ENCODE data around the gene DPP4.

DNA sequence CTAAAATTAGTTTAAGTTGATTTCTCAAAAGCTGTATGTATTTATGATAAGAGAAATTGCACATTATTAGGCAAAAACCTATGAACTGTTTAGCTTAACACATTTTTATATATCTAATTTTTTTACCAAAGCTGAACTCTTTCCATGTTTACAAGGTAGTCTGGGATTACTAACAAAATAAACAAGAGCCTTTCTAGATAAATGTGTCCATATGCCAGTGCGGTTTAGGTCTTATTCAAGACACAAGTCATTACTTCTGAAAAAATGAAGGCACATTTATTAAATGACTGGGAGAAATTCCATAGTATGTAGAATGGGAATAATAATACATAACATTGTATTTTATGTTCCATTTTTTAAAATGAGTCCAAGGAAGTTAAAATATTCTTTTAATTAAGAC, 82.0 kb downstream of the DPP4 start:
- TF ChIP-seq, protein P1, sequence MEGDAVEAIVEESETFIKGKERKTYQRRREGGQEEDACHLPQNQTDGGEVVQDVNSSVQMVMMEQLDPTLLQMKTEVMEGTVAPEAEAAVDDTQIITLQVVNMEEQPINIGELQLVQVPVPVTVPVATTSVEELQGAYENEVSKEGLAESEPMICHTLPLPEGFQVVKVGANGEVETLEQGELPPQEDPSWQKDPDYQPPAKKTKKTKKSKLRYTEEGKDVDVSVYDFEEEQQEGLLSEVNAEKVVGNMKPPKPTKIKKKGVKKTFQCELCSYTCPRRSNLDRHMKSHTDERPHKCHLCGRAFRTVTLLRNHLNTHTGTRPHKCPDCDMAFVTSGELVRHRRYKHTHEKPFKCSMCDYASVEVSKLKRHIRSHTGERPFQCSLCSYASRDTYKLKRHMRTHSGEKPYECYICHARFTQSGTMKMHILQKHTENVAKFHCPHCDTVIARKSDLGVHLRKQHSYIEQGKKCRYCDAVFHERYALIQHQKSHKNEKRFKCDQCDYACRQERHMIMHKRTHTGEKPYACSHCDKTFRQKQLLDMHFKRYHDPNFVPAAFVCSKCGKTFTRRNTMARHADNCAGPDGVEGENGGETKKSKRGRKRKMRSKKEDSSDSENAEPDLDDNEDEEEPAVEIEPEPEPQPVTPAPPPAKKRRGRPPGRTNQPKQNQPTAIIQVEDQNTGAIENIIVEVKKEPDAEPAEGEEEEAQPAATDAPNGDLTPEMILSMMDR (IDR thresholded peaks at IDR 0.05; ENCODE audit: extremely low read depth in 1 of 2, insufficient read depth in 1 of 2, low read depth in 1 of 2, low read length in 2 of 2) = no peak
- no peak for TF ChIP-seq JUN (IDR thresholded peaks at IDR 0.05; ENCODE audit: borderline replicate concordance, insufficient read depth, insufficient read length, low read depth)
- no peak for TF ChIP-seq GATA2 (IDR thresholded peaks at IDR 0.05; ENCODE audit: insufficient read depth, insufficient read length, low read depth, low read length)
- TF ChIP-seq EZH2 (IDR thresholded peaks at IDR 0.05; ENCODE audit: borderline replicate concordance, low read depth, low read length, severe bottlenecking) = no peak
- TF ChIP-seq MYC (IDR thresholded peaks at IDR 0.05; ENCODE audit: low read depth, low read length) = no peak
- no peak for TF ChIP-seq POLR2A (IDR thresholded peaks at IDR 0.05; ENCODE audit: low read depth, low read length)
- TF ChIP-seq FOS (IDR thresholded peaks at IDR 0.05; ENCODE audit: borderline replicate concordance, insufficient read depth, low read length) = no peak
- TF ChIP-seq POLR2AphosphoS5 (IDR thresholded peaks at IDR 0.05; ENCODE audit: insufficient read depth, low read depth, low read length) = no peak
